Activated CD4-positive, alpha-beta T cell treated with anti-CD3 and anti-CD28 coated beads, Interleukin-10, Interleukin-2, amounts not matched to agents 100 ng/mL and 50 ng/mL, durations not matched to agents 16 hours and 8 hours (primary cell): ENCODE data around the gene MBD3.
A peak's percentile ranks its signal among the peaks of the same experiment; 100 is the strongest.

Experiments used
- DNase-seq: peaks from one replicate; pipeline ENCODE4 v3.0.0-alpha.2; 2020

MBD3 gene

DNA sequence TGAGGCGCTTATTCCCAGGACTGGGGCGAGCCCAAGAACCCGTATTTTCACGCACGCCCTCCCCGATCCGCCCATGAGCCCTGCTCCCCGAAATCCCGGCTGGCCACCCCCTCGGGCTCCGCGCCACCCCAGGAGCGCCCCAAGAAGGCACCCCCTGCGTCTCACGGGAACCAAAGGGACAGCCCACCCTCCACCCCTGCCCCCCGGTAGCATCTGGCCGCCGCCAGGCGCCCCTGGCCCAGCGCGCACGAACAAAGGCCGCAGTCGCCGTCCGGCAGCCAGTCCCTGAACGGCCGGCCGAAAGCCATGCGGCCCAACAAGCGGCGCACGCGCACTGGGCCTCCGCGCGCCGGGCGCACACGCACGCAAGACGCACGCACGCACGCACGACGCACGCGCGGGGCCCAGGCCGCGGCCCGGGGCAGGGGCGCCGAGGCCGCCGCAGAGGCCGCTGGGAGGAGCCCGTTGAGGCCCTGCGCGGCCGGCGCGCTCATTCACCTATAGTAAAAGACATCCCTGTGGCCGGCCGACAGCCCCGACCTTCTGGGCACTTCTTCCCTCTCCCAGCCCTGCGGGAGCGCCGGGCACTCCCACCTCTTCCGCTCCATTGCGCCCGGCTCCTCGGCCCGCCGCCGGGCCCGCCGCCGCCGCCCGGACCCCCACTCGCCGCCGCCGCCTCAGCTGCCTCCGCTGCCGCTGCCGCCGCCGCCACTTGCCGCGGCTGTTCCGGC lies 476 bp downstream of the MBD3 start:
- DNase-seq: peak; percentile 92

DNA sequence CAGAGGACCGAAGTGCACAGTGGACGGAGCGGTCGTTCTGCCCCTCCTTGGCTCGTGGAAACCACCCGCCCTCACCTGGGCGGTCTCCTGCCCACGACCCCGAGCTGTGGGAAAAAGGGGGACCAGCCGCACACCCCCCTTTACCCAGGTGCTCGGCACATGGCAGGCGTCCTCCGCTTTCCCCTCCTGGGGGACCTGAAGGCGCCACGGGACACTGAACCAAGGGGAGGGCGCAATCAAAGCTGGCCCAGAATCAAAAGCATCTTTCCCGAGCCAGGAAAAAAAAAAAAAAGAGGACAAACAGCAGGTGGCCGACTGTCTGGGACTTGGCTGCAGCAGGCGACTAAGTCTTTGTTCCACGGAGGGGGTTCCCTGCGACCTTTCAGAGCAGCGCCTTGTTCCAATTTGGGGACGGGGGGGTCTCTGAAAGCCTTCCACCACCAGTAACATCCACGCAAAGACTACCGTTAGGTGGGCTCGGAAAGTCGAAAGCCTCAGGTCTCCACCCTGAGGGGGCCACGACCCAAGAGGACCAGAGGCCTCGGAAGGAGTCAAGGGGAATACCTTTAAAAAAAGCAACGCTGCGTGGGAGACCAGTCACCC lies 1.1 kb downstream of the MBD3 start:
- DNase-seq: no peak

DNA sequence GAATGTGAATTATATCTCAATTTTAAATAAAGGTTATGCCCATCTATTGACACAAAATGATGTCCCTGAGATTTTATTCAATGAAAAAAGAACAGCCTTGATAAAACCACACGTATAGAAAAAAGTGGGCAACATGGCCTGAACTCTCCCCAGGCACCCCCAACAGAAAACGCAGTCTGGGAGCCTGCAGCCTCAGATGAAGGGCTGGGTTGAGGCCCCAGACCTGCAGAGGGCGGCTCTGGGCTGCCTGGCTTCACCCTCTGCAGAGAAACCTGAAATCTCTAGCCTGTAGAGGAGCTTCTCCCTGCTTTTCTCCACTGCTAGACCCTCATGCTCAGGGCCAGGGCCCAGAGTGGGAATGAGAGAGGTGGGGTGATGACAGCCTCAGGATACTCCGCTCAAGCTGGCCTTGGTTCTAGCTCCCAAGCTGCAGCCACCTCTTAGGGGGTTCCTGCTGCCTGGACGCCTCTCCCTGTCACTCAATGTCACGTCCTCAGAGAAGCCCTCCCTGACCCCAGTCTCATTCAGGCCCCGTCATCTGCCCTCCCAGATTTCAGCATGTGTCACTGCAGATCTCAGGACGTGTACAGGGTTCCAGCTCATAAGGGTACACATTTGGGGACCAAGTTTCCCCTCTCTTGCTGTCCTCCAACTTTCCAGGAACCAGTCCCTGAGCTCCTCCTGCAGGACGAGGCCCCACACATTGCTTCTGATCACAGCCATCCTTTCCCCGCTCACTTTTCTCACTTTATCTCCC lies 1.8 kb downstream of the MBD3 start:
- peak; percentile 61 for DNase-seq

DNA sequence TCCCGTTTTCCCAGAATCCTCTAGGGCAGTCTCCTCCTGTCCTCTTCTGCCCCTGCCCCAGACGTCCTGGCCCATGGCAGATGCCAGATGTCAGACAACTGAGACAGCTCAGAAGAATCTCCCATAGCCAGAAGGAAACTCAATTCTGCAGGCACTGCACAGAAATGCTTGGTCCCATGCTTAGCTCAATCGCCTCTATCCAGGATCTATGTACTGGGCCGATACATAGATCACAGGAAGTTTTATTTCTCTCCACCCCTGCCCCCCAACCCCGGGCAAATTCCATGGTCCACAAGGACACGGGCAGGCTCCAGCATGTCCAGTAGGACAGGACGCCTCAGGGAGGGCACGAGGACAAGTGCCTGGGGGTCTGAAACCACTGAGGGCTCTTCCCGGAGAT lies 4.8 kb downstream of the MBD3 start:
- DNase-seq: no peak

DNA sequence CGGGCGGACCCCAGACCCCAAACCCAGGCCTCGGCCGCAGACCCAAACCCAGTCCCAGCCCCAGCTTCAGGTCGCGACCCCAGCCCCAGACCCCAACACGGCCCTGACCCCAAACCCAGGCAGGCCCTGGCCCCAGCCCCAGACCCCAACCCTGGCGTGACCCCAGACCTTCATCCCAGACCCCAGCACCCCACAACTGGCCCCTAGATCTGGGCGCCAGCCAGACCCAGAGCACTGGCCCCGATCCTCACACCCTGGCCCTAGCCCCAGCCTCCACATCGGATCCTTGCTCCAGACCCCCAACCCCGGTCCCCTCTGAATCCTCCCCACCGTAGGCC lies 7.5 kb downstream of the MBD3 start:
- no peak for DNase-seq

DNA sequence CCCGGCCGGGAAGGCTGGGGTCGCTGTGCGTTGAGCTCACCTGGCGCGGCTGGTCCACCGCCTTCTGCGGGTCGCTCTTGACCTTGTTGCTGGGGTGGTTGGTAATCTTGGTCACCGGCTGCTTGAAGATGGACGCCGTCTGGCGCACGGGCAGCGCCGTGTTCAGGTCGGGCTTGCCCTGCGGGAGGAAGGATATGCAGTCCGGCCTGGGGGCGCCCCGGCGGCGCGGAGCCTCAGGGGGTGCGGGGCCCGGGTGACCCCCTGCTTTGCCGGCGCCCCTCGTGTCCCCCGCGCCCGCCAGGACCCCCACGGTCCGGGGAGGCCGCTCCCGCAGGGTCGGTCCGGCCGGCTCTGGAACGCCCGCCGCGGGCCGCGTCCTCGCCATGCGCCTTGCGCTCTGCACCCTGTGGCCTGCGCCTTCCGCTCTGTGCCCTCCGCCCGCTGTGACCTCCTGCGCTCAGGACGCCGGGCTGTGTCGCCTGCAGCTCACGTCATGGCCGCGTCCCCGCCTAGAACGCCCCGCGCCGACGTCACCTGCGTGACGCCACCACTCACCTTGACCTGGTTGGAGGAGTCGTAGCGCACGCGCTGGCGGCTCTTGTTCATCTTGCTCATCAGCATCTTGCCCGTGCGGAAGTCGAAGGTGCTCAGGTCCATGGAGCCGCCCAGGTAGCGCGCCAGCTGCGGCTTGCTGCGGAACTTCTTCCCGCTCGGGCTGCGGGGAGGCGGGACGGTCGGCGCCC lies 8.0 kb downstream of the MBD3 start:
- no peak for DNase-seq

DNA sequence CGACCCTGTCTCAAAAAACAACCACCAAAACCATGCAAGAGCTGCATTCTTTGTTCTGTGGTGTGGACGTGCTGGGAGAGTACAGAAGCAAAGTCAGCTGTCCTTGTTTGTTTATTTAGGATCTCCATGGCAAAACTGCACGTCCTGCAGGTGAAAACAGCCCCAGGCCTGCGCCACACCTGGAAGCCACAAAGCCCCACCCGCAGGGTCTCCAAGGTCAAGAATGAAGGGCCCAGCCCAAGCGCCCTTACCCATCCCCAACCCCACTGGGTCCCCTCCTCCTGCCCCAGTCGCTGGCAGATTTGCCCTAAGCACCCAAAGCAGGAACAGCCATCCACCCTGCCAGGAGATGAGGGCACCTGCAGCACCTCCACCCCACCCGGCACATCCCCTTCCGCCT lies 10.5 kb downstream of the MBD3 start:
- no peak for DNase-seq

DNA sequence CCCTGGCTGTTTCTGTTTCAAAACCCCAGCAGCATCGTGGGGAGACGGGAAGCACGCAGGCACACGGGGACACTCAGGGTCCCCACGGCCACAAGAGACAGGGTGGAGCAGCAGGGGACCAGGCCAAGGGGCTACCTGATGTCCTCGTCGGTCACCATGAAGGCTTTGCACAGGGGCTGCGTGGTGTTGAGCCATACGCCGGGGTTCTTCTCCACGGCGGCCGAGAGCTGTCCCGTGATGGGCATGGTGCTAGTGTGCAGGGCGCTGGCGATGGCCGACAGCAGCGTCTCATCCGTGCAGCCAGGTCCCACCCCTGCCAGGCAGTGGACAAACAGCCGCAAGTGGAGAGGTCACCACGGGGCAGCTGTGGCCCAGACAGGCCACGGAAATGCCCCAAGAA lies 11.7 kb downstream of the MBD3 start:
- no peak for DNase-seq

DNA sequence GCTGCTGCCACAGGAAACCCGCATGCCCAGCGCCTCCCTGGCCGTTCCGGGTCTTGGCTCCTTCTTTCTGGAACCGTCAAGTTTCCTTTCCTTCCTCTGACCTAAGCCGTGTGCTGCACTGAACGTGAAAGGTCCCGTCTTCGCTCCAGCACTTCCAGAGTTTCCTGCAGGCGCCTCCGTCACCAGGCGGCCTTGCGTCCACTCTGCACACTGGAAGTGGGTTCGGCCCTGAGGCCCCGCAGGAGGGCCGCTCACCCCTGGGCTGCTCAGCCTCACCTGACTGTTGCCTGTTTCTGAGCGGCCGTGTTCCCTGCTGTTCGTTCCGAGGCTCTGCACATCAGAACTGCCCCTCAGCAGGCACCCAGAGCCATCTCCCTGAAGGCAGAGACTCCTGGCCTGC lies 12.3 kb downstream of the MBD3 start:
- no peak for DNase-seq

DNA sequence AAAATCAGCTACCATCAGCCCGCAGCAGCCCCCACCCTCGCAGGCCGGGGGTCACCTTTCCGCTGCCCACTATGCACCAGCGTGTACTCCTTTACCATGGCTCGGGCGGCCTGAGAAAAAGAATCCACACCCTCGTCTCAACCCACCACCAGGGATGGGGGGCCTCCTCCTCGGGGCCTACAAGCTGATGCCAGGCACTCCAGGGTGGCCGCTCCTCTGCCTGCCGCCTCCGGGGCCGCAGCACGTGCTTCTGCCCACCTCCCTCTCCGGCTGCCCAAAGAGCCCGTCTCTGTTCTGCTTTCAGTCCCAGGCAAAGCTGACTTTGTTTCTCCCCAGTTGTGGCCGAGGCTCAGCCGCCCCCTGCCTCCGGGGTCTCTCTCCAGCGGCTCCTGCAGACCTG lies 13.4 kb downstream of the MBD3 start:
- DNase-seq: no peak

DNA sequence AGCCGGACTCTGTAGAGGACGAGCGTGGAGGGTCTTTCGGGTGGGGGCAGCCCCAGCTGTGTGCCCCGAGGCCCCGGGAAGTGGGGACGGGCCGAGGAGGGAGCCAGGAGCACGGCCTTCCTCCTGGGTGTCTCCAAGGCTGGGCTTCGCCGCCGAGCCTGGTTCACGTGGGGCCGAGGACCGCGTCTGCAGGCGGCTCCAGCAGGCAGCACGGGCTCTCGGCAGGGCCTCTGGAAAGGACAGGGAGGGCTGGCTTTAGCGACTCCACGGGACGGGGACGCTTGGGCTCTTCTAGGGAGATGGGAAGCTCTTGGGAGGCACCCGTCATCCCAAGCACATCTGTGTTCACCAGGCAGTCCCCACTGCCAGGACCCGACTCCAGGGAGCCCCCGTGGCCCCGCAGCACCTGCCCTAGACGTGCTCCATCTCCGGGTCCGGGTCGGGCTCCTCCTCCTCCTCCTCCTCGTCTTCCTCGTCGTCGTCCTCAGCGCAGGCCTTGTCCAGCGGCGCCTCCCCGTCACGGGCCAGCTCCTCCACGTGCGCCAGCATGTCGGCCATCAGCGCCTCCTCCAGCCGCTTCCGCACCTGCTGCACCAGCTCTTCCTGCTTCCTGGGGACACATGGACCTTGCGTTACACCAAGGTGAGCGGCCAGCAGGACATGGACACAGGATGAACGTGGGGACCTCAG lies 14.6 kb downstream of the MBD3 start:
- no peak for DNase-seq

DNA sequence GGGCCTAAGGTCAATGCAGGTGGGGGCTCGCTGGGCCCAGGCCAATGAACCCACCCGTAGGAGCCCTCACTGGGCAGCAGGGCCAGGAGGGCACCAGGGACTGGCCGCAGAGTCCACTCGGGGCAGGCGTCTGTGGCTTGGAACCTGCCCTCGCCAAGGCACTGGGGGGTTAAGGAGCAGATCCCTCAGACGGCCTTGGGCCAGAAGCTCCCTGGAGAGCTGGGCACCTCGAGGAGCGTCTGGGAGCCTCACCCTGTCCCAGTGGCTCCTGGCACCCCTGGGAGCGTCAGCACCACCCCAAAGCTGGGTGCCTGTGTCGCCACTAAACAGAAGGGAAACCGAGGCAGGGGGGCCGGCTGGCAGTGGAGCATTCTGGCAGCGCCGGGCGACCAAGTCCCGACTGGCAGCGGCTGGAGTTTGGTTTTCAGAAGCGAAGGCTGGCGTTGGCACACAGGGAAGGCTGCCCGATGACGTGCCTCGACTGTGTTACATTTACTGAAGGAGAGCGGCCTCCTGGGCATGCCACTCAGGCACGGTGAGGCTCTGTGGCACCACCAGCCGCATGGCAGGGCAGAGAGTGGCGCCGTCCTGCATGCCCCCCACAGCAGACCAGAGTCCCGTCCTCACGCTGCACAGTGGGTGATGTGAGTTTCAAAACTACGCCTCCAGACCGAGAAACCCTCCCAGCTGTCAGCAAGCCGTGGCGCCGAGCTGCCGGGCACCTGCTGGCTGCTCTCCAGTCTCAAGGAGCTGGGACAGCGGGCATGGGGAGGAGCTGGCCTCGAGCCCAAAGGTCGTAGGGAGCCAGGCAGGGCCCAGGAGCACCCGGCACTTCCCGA lies 15.4 kb downstream of the MBD3 start:
- DNase-seq: no peak

DNA sequence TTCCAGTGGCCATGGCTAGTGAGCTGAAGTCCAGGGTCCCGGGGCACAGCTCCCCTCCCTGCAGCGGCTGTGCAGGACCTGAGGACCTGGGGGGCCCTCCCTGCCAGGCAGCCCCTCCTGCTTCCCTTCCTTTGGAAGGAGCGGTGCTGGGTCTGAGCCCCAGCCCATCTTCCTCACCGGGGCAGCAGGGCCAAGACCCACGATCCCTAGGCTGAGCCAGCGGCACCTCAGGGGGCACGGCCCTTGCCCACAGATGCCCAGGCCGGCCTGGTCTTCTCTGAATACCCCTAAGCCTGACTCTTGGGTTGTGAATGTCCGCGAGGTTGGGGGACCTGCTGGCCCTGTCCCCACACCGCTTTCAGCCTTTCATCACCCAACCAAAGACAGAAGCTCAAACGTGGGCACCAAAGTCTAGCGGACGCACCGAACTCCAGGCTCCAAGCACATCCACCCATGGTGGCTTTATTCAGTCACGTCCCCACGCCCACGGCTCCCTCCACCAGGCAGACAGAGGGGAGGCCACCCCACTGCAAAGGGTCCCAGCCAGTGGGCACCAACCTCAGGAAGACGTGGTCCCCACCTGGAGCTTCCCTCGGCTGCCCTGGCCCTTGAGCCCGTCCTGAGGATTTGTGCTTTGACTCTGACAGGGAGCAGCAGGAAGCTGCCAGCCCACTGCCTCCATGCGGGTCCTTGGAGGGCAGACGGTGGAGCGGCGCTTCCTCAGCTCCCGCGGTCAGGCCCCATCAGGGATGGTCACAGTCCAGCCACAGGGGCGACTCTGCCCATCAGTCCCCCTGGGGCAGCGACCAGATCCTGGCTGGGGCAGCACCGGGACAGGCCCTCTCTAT lies 16.2 kb downstream of the MBD3 start:
- no peak for DNase-seq

DNA sequence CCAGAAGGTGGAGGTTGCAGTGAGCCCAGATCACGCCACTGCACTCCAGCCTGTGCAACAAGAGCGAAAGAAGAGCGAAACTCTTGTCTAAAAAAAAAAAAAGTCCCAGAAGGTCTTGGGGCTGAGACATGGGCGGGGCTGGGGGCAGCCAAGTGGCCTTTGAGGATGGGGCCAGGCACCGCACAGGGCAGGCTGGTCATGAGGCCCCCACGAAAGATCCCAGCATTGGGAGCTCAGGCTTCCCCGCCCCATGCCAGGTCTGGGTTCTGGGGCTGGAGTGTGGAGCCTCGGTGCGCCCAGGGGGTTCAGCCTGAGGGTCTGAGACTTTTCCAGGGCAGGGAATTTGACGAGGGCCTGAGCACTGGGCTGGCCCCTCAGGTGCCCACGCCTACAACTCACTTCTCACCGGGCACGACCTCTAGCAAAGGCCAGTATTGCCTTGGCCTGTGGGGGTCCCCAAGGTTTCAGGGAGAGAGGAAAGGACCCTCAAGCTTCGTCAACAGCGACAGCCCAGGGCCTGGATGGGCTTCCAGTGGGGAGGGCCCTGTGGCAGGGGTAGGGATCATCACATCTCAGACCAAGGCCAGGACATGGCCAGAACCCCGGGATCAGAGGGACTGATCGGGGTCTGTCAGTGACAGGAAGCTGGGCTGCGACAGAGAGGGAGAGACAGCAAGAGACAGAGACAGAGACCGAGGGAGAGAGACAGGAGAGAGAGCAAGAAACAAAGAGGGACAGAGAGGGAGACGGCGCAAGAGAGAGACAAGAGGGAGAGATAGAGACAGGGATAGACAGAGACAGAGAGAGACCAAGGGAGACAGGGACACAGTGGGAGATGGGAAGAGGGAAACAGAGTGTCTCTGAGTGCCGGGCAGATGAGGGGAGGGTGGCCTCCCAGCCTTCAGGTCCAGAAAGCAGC lies 17.1 kb downstream of the MBD3 start:
- no peak for DNase-seq

DNA sequence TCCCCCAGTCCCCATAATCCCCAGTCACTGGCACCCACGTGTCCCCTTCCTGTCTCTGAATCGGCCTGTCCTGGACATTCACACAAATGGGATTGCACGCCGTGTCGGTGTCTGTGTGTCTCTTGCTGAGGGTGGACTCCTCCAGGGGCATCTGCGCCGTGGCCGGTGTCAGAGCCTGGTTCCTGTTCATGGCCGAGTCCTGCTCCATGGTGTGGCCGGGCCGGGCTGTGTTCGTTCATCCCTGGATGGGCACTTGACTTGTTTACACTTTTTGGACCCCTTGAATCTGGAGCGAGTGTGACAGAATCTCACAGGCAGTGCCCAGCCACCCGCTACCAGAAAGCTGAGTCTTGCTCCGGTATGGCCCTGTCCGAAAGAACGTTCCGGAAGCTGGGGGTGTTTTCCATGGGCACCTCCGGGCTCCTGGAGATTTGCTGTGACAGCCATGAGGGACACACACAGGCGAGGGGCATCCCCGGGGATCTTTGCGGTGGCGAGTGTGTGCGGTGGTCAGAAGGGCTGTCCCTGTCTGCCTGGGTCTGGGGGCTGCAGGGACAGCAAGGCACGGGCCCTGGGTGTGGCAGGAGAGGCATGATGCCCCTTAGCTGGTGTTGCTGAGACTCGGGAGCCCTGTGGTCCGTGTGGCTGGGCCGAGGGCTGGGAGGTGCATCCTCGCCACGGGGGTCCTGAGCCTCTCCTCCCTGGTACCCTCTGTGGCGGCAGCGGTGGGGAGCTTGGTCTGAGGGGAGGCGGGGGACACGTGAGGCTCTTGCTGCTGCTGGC lies 18.1 kb downstream of the MBD3 start:
- DNase-seq: no peak

DNA sequence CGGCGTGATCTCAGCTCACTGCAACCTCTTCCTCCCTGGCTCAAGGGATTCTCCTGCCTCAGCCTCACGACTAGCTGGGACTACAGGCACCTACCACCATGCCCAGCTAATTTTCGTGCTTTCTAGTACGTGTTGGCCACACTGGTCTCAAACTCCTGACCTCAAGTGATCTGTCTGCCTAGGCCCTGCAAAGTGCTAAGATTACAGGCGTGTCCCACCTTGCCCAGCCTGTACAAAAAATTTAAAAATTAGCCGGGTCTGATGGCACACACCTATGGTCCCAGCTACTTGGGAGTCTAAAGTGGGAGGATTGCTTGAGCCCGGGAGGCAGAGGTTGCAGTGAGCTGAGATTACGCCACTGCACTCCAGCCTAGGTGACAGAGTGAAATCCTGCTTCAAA lies 19.9 kb downstream of the MBD3 start:
- no peak for DNase-seq

DNA sequence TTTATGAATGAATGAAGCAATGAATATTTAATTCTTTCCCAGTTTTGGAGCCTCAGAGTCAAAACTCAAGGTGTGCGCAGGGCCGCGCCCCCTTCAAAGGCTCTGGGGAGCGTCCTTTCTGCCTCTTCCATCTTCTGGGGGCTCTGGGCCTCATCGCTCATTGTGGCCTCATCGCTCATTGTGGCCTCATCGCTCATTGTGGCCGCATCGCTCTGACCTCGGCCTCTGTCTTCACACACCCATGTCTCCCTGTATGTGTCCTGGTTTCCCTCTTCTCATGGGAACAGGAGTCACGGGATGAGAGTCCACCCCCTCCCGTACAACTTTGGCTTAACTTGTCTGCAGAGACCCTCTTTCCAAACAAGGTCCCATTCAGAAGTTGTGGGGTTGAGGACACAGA lies 21.3 kb downstream of the MBD3 start:
- no peak for DNase-seq

DNA sequence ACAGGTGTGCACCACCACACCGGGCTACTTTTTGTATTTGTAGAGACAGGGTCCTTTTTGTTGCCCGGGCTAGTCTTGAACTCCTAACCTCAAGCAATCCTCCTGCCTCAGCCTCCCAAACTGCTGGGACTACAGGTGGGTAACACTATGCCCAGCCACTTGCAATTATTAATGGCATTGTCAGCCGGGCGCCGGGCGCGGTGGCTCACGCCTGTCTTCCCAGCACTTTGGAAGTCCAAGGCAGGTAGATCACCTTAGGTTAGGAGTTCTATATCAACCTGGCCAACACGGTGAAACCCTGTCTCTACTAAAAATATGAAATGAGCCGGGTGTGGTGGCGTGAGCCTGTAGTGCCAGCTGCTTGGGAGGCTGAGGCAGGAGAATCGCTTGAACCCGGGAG lies 21.8 kb downstream of the MBD3 start:
- DNase-seq: no peak

DNA sequence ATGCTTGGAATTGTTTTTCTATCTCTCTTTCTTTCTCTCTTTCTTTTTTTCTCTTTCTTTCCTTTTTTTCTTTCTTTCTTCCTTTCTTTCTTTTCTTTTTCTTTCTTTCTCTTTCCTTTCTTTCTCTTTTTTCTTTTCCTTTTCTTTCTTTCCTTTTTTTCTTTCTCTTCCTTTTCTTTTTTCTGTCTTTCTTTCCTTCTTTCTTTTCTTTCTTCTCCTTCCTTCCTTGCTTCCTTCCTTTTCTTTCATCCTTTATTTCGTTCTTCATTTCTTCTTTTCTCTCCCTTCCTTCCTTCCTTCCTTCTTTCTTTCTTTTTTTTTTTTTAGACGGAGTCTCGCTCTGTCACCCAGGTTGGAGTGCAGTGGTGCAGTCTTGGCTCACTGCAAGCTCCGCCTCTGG lies 22.7 kb downstream of the MBD3 start:
- DNase-seq: no peak
